NCI-H69 (cell line): ENCODE data around the gene TAF1D.

ENCODE experiments used
- DNase-seq: peaks from one replicate; lab custom pipeline; 2025; lab: John Stamatoyannopoulos, UW

TAF1D gene

DNA sequence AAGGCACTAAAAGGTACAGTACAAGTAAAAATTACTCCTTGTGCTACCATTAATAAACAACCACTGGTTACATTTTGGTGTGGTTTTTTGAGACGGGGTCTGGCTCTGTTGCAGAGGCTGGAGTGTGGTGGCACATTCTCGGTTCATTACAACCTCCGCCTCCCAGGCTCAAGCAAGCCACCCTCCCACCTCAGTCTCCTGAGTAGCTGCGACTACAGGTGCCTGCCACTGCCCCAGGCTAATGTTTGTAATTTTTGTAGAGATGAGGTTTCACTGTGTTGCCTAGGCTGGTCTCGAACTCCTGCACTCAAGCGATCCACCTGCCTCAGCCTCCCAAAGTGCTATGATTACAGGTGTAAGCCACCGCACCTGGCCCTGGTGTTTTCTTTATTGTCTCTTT is 20.8 kb downstream of the TAF1D start:
- DNase-seq: no peak

DNA sequence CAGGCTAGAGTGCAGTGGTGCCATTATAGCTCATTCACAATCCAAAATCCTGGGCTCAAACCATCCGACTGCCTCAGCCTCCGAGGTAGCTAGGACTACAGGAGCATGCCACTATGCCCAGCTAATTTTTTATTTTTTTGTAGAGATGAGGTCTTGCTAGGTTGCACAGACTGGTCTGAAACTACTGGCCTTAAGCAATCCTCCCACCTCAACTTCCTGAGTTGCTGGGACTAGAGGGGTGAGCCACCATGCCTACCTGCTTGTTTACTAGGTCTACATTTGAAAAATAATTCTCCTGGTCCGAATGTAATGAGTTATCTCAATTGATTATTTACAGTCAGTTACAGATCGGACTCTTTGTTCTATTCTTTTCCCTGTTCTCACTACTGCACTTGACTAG is 22.0 kb downstream of the TAF1D start:
- DNase-seq: no peak

DNA sequence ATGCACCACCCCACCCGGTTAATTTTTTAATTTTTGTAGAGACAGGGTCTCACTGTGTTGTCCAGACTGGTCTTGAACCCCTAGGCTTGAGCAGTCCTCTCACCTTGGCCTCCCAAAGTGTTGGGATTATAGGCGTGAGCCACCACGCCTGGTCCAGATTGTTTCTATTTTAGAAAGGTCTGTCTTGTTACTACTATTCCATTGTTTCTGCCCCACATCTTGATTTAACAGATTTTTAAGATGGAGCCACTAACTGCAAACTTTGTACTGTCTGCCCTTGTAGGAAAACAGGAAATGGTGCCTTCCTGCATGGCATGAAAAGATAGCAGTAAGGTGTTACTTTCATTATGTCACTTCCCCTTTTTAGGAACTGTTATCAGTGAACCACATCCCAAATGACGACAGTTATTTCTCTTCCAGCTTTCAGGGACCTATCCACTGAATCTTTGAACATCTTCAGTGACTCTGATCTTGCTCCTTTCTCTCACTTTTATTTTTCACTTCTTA is 23.2 kb downstream of the TAF1D start:
- DNase-seq: no peak

DNA sequence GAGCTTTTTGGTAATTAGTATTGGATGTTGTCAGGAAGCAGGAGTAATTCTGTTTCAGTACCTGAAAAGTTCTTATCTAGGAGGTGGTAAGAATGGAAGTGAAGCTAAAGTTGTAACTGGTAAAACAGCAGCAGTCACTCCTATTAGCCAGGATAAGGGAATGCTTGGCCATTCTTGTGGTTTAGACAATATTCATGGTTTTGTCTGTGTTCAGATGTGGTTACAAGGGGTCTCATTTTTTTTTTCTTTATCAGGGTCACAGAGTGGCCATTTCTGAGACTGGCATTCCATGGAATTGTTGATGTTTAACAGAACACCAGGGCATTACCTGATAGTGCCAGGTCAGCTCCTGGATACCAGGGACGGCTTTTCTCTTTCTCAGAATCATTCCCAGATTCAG is 23.8 kb downstream of the TAF1D start:
- no peak for DNase-seq

DNA sequence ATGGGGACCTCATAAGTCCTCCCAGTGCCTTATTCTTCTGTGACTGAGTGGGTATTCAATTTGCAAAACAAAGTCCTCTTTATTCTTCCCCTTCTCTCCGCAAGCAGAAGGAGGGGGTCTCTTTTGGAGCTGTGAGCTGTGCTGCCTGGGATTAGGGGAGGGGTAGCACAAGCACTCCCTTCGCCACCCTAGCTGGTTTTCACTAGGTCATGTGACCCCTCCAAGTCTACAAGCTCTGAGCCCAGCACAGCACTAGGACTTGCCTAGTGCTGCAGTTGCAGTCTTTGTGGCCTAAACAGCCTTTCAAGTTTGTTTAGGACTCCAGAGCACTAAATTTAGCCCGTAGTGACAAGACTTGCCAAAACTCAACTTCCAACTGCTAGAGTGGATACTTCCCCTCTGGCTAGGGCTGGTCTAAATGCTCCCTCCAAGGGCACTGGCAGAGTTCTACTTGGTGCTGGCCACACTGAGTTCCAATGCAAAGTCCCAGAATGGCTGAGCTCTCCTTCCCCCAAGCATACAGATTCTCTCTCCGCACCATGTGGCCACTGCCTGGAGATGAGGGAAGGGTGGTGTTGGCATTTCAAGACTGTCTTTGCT is 25.4 kb downstream of the TAF1D start:
- no peak for DNase-seq

DNA sequence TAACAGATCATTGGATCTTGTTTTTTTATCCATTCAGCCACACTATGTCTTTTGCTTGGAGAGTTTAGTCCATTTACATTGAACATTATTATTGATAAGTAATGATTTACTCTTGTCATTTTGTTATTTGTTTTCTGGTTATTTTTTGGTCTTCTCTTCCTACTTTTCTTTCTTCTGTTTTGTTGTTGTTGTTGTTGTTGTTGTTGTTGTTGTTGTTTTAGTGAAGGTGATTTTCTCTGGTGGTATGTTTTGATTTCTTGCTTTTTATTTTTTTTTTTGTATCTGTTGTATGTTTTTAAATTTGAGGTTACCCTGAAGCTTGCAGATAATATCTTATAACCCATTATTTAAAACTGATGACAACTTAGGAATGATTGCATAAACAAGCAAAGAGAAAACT is 28.6 kb downstream of the TAF1D start:
- no peak for DNase-seq

DNA sequence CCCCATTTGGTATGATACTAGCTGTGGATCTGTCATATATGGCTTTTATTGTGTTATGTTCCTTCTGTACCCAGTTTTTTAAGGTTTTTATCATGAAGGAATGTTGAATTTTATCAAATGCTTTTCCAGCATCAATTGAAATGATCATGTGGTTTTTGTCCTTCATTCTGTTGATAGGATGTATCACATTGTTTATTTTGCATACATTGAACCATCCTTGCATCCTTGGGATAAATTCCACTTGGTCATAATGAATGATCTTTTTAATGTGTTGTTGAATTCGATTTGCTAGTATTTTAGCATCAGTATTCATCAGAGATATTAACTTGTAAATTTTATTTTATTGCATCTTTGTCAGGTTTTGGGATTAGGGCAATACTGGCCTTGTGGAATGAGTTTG is 31.1 kb downstream of the TAF1D start:
- no peak for DNase-seq

DNA sequence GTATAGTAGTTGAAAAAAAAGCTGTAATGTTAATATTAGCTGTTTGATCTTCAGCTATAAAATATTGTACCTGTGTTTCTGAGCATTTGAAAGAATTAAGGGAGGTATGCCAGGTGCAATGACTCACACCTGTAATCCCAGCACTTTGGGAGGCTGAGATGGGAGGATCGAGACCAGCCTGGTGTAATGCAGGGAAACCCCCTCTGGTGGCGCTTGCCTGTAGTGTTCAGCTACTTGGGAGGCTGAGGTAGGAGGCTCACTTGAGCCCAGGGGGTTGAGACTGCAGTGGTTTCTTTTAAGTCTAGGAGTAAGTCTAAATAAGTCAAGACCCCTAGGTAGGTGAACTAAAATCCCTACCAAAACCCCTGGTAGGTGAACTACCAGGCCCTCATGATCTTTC is 37.1 kb downstream of the TAF1D start:
- peak; percentile 9 for DNase-seq

DNA sequence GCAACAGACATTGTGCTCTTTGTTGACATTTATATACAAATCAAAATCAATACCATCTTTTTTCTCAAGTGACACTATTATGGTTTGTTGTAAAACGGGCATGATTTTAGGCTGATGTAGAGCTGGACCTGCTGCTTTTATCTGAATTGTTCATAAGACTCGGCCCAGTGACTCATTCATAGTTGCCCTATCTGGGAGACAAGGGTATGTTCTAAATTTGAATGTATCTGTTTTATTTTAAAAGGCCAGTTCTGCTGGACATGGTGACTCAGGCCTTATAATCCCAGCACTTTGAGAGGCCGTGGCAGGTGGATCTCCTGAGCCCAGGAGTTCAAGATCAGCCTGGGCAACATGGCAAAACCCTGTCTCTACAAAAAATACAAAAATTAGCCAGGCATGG is 40.5 kb downstream of the TAF1D start:
- no peak for DNase-seq

DNA sequence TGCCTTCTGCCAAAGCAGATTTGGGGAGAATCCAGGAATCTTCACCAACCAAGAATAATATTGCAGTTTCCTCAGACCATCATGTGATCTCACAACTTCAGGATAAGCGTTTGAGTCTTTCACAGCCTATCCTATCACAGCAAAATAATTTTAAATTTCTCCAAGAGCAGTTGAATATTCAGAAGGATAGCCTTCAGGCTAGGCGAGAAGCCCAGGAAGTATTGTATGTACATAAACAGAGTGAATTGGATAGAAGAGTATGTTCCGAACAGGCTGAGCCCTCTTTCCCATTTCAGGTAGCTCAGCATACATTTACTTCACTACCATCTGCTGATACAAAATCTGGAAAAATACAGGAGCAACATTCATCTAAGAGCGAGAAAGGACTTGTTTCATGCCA is 43.7 kb downstream of the TAF1D start:
- DNase-seq: no peak

DNA sequence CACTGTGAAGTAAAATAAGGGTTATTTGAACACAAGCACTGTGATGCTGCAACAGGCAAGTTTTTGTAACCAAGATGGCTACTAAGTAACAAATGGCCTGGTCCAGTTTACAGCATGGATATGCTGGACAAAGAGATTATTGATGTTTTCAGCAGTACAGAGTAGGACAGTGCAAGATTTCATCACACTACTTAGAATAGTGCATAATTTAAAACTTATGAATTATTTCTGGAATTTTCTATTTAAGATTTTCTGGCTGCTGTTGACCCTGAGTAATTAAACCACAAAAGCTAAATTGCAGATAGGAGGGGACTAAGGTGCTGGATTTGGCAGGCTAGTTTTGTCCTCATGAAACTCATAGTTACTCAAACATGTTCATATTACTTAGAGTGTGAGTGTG is 46.7 kb downstream of the TAF1D start:
- no peak for DNase-seq

DNA sequence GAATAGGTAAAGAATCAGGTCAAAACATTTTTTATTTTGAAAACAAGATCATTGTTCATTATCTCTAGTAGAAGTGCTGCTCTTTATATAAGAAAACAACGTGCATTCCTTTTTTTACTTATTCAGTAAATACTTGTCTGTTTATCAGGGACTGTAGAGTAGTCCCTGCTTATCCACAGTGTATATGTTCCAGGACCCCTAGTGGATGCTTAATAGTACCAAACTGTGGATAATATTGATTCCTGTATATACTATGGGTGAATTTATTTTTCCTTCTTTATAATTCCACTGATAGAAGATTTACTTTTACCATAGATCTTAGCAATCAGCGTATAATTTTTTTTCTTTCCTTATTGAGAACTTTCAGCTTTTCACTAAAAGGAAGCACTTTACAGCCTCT is 47.2 kb downstream of the TAF1D start:
- peak; percentile 20 for DNase-seq

DNA sequence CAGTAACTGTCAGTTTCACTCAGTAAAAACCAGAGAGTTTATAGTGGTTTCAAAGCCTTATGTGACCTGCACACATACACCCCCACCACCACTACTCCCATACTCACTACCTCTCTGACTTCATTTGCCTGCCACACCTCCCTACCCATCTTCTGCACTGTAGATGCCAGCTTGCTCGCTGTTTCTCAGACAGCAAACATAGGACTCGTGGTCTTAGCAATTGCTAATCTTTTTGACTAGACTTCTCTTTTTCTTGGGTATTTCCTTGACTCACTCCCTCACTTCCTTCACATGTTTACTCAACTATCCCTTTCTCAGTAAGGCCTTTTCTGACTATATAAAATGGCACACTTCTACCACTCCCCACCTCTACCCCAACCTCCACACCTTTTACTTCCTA is 52.1 kb downstream of the TAF1D start:
- DNase-seq: no peak

DNA sequence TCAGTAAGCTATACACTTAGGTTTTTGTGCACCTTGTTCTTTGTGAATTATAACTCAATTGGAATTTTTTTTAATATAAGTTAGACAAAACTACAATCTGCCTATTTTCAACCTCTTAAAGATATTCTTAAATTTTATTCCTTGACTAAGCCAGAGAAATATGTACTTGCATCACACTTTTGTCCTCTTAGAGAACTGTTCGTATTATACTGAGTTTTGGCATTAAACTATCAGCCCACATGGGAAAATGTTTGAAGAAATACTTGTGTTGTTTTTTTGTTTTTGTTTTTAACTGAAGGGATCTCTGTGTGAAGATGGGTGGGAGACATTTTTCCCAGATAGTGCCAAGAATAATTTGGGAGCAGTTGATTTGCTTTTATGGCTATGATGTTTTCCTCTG is 54.5 kb downstream of the TAF1D start:
- no peak for DNase-seq

DNA sequence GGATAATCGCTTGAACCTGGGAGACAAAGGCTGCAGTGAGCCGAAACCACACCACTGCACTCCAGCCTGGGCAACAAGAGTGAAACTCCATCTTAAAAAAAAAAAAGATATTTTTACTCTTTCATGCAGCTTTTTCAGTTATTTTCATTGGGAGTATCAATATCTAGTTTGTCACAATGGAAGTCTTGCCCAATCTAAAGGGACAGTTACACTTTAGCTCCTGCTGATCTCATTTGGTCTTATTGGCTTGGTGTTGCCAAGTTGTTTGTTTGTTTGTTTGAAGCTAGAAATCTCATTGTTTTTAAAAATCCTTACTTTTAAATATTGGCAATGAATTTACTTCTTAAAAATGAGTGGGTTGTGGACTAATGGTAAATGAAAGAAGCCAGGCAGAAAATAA is 55.1 kb downstream of the TAF1D start:
- no peak for DNase-seq
